SU-DHL-6 (cell line): ENCODE data around the gene FBH1.

Experiments
- H2AFZ ChIP-seq: fragments of 200-600 bp; sonication (generic); 2 replicates; pipeline ENCODE4 v1.6.1; 2014; ENCODE audit warnings: low read depth, mild to moderate bottlenecking, moderate library complexity, mixed read lengths, antibody characterized with exemption, low read length; ENCODE audit not compliant: severe bottlenecking
- H3F3A ChIP-seq: fragments of 200-600 bp; shearing (Covaris generic); 2 replicates; pipeline ENCODE4 v1.6.0; 2016; ENCODE audit warnings: antibody characterized with exemption, mild to moderate bottlenecking; ENCODE audit not compliant: insufficient read depth
- H3K27ac ChIP-seq: fragments of 200-600 bp; sonication (generic); 2 replicates; pipeline ENCODE4 v1.5.1; 2016; ENCODE audit warnings: low read depth, mild to moderate bottlenecking, low read length, moderate library complexity, mixed read lengths
- H3K27me3 ChIP-seq: fragments of 200-600 bp; sonication (generic), shearing (Covaris generic); 2 replicates; pipeline ENCODE4 v1.6.0; 2014; ENCODE audit warnings: mild to moderate bottlenecking, low read length
- H3K36me3 ChIP-seq: fragments of 200-600 bp; sonication (generic); 2 replicates; pipeline ENCODE4 v1.6.1; 2014; ENCODE audit warnings: mild to moderate bottlenecking, low read length, mixed read lengths
- H3K4me2 ChIP-seq: fragments of 300-600, 200-600 bp; shearing (Covaris generic), sonication (generic); 2 replicates; pipeline ENCODE4 v1.6.0; 2014; ENCODE audit warnings: low read length, low read depth, mild to moderate bottlenecking; ENCODE audit not compliant: poor library complexity, severe bottlenecking
- H3K4me3 ChIP-seq: fragments of 200-600 bp; sonication (generic); 2 replicates; pipeline ENCODE4 v1.5.1; 2014; ENCODE audit warnings: antibody characterized with exemption, low read length, mild to moderate bottlenecking, mixed read lengths; ENCODE audit not compliant: insufficient read depth, poor library complexity, severe bottlenecking
- H3K79me2 ChIP-seq: fragments of 200-600 bp; sonication (generic); 2 replicates; pipeline ENCODE4 v1.6.1; 2014; ENCODE audit warnings: mild to moderate bottlenecking, low read length, moderate library complexity; ENCODE audit not compliant: insufficient read depth
- H3K9ac ChIP-seq: fragments of 200-600 bp; sonication (generic); 2 replicates; pipeline ENCODE4 v1.7.0; 2014; ENCODE audit warnings: mild to moderate bottlenecking, low read length
- H3K9me2 ChIP-seq: fragments of 200-600 bp; sonication (generic); replicated peaks from 2 replicates; pipeline ENCODE4 v1.6.1; 2014; ENCODE audit warnings: low read length; ENCODE audit not compliant: insufficient read depth
- H3K9me3 ChIP-seq: fragments of 200-600 bp; sonication (generic); 2 replicates; pipeline ENCODE4 v1.6.1; 2014; ENCODE audit warnings: low read length, mixed read lengths; ENCODE audit not compliant: insufficient read depth
- H4K20me1 ChIP-seq: fragments of 200-600 bp; sonication (generic); 2 replicates; pipeline ENCODE4 v1.6.1; 2014; ENCODE audit warnings: low read depth, mild to moderate bottlenecking, antibody characterized with exemption, low read length, moderate library complexity, mixed read lengths
- CTCF ChIP-seq: fragments of 200-600 bp; sonication (generic); IDR thresholded peaks from one replicate; pipeline ENCODE4 v1.5.1; 2017; ENCODE audit warnings: antibody characterized with exemption, mild to moderate bottlenecking, low read length, moderate library complexity; ENCODE audit not compliant: insufficient read depth, poor library complexity, severe bottlenecking
- EZH2phosphoT487 ChIP-seq: fragments of 200-600 bp; sonication (generic), shearing (Covaris generic); conservative IDR thresholded peaks from 2 replicates; pipeline ENCODE4 v1.6.1; 2018; ENCODE audit warnings: mild to moderate bottlenecking, antibody characterized with exemption, low read length, moderate library complexity, mixed read lengths

Gene FBH1

GRCh38 chr10:5918763-5919162, 28.7 kb downstream of the FBH1 start:
- H3K4me2 ChIP-seq = no peak overlapping the region
- no peak for TF ChIP-seq CTCF
- no peak for TF ChIP-seq EZH2phosphoT487
- H3K9me3 ChIP-seq = no peaks in the 10 kb centered on the region
- H2AFZ ChIP-seq = no peak overlapping the region
- H3K36me3 ChIP-seq = no peaks in the 10 kb centered on the region; the same call in 1 of the 2 replicates
- H3K79me2 ChIP-seq = no peaks in the 10 kb centered on the region
- no peaks in the 10 kb centered on the region for H4K20me1 ChIP-seq
- no peak overlapping the region for H3K9ac ChIP-seq
- no peak overlapping the region for H3K27ac ChIP-seq
- H3F3A ChIP-seq = no peaks in the 10 kb centered on the region
- no peaks in the 10 kb centered on the region for H3K27me3 ChIP-seq
- no peaks in the 10 kb centered on the region for H3K9me2 ChIP-seq
- no peak overlapping the region for H3K4me3 ChIP-seq

GRCh38 chr10:5919568-5919967, 29.5 kb downstream of the FBH1 start:
- Histone ChIP-seq H4K20me1 (no peaks in the 10 kb centered on the region), H3F3A (no peaks in the 10 kb centered on the region), H3K27me3 (no peaks in the 10 kb centered on the region), H3K9me2 (no peaks in the 10 kb centered on the region), H2AFZ (no peak overlapping the region), H3K4me2 (no peak overlapping the region), H3K9ac (no peak overlapping the region), H3K4me3 (no peak overlapping the region), H3K27ac (no peak overlapping the region), H3K9me3 (no peaks in the 10 kb centered on the region), H3K36me3 (no peaks in the 10 kb centered on the region; the same call in 1 of the 2 replicates), H3K79me2 (no peaks in the 10 kb centered on the region)
- TF ChIP-seq CTCF (no peak), EZH2phosphoT487 (no peak)

- Histone ChIP-seq H3K9me2 (no peaks in the 10 kb centered on the region), H3K9me3 (no peaks in the 10 kb centered on the region), H3K36me3 (no peaks in the 10 kb centered on the region; the same call in 1 of the 2 replicates), H3K27ac (no peak overlapping the region), H3K4me2 (no peak overlapping the region), H3F3A (no peaks in the 10 kb centered on the region), H3K4me3 (no peak overlapping the region), H3K79me2 (no peaks in the 10 kb centered on the region), H2AFZ (no peak overlapping the region), H4K20me1 (no peaks in the 10 kb centered on the region), H3K9ac (no peak overlapping the region), H3K27me3 (no peaks in the 10 kb centered on the region)
- TF ChIP-seq EZH2phosphoT487 (no peak), CTCF (no peak)
These were observed 31.7 kb downstream of the FBH1 start for GRCh38 chr10:5921746-5922145.

- Histone ChIP-seq H3K4me2 (no peak overlapping the region), H2AFZ (no peak overlapping the region), H3K9ac (no peak overlapping the region), H3K36me3 (peaks cover 3% of the 10 kb centered on the region; the same call in 1 of the 2 replicates), H3F3A (no peaks in the 10 kb centered on the region), H3K9me2 (no peaks in the 10 kb centered on the region), H3K27ac (no peak overlapping the region), H3K79me2 (no peaks in the 10 kb centered on the region), H3K27me3 (no peaks in the 10 kb centered on the region), H3K9me3 (no peaks in the 10 kb centered on the region), H4K20me1 (no peaks in the 10 kb centered on the region), H3K4me3 (no peak overlapping the region)
- TF ChIP-seq EZH2phosphoT487 = no peak
- TF ChIP-seq CTCF = no peak
These were observed 34.8 kb downstream of the FBH1 start for GRCh38 chr10:5924889-5925288.
